Esophagus (tissue), 2 donors: Measurements from ENCODE around the gene GAL3ST2. TPM values are rescaled to one million over a fixed set of nuclear protein-coding genes. Genes with fewer than 3 reads are reported as not detected.

ENCODE experiments used
- H3K27ac ChIP-seq, 2 donors: one replicate each; pipeline ENCODE4 v1.5.1; 2013; ENCODE audit warnings: low read depth in 2 of 2, mild to moderate bottlenecking in 2 of 2, inconsistent platforms in 1 of 2, low read length in 1 of 2, moderate library complexity in 1 of 2
- H3K27me3 ChIP-seq, 2 donors: one replicate each; pipeline ENCODE4 v1.6.1; 2013; ENCODE audit warnings: low read length in 2 of 2, control low read depth in 1 of 2, mild to moderate bottlenecking in 1 of 2; ENCODE audit not compliant: insufficient read depth in 2 of 2, control insufficient read depth in 1 of 2
- H3K36me3 ChIP-seq, 2 donors: one replicate each; pipeline ENCODE4 v1.6.1; 2013; ENCODE audit warnings: low read length in 1 of 2; ENCODE audit not compliant: control insufficient read depth in 2 of 2, insufficient read depth in 2 of 2
- H3K4me1 ChIP-seq, 2 donors: one replicate each; pipeline ENCODE4 v1.6.1; 2013; ENCODE audit warnings: low read length in 1 of 2; ENCODE audit not compliant: control insufficient read depth in 2 of 2, insufficient read depth in 2 of 2
- H3K4me3 ChIP-seq, 2 donors: one replicate each; pipeline ENCODE4 v1.5.1; 2013; ENCODE audit warnings: low read length in 2 of 2, mild to moderate bottlenecking in 2 of 2, low read depth in 1 of 2, moderate library complexity in 1 of 2
- H3K9me3 ChIP-seq, 2 donors: one replicate each; pipeline ENCODE4 v1.6.1; 2013; ENCODE audit warnings: mild to moderate bottlenecking in 2 of 2, low read depth in 1 of 2, low read length in 1 of 2, moderate library complexity in 1 of 2; ENCODE audit not compliant: control insufficient read depth in 2 of 2, insufficient read depth in 1 of 2
- WGBS, 2 donors: extraction: QIAGEN DNeasy Blood & Tissue Kit; methylation state at CpG; one replicate each; pipeline ENCODE4 v1.1.7; 2013; 5-methylcytosine and 5-hydroxymethylcytosine counted together
- polyA plus RNA-seq, 2 donors: library from polyadenylated mRNA; stranded (reverse); fragments of 200-250 nt; gene quantifications; one replicate each; pipeline ENCODE4 v1.2.3, GENCODE V29; 2013
- donor health status: healthy with polysubstance abuse.
- donor health status: Bipolar disorder and iron deficiency.

GAL3ST2 gene
- polyA plus RNA-seq, 2 donors, result 0.02 to 0.10 TPM

DNA sequence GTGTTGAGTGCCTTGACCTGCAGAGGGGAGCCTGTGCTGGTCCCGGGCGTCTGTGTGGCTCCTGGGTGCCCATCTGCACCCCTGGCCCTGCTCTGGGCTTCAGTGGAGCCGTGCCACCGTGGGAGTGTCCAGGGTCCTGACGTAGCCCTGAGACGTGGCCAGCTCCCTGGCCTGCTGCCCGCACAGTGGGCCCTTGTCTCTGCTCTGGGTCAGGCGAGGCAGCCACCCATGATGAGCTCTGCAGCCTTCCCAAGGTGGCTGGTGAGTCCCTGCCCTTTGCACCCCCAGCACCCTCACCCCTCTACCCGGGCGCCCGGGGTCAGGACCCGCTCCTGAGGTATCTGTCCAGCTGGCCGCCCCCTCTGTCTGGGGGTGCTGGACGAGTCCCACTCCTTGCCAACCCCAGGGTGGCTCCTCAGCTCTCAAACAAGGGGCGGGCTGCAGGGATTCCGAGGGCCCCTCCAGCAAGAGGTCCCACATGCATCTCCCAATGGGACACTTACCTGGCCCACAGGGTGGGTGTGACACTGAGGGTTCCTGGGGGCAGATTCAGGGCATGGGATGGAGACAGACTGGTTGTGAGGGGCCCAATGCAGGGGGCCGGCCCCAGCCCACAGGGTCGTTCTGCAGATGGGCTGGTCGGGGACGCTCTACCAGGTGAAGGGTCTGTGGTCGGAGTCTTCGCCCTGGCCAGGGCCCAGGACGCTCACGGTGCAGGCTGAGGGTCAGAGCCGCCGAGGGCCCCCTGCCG lies 34.8 kb downstream of the GAL3ST2 start:
- Histone ChIP-seq H3K9me3 (no peaks in the 10 kb centered on the region), H3K4me3 (no peak overlapping the region), H3K27ac (no peak overlapping the region), H3K36me3 (no peaks in the 10 kb centered on the region), H3K27me3 (no peaks in the 10 kb centered on the region), H3K4me1 (peaks cover 0 to 2% of the 10 kb centered on the region in 2 donors)
- 83 to 84% methylated on average over 27 of the region's 27 CpGs for WGBS, 2 donors

DNA sequence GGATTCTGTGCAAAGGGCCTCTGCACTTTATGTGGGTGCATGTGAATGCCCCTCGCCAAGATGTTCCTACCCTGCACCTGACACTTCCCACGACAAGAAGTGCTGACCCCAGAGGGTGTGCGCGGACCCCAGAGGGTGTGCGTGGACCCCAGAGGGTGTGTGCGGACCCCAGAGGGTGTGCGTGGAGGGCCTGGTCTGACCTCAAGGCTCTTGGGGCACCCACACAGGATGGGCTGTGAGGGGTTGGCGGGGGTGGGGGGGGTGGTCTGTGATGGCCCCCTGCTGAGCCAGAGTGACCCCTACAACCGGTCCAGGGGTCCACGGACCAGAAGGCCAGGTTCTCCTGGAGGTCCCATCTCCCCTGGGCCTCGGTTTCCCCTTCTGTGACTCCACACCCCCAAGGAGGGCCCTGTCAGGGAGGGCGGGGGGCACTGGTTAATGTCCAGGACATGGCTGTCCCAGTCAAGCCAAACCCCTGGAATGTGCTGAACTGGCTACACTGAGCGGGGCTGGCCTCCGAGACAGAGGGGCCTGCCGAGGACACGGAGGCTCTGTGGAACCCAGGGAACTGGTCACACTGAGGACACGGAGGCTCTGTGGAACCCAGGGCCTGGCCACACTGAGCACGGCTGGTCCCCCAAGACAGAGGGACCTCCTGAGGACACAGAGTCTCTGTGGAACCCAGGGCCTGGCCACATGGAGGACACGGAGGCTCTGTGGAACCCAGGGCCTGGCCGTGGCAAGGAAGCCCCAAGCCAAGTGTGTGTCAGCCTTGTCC lies 35.5 kb downstream of the GAL3ST2 start:
- H3K27ac ChIP-seq, result no peak overlapping the region
- H3K9me3 ChIP-seq, result no peaks in the 10 kb centered on the region
- peaks cover 0 to 2% of the 10 kb centered on the region in 2 donors for H3K4me1 ChIP-seq
- no peaks in the 10 kb centered on the region for H3K27me3 ChIP-seq
- WGBS, 2 donors, result 80 to 85% methylated on average over 20 of the region's 20 CpGs
- H3K4me3 ChIP-seq, result no peak overlapping the region
- H3K36me3 ChIP-seq, result no peaks in the 10 kb centered on the region

GRCh38 chr2:241812730-241813643 lies 36.4 kb downstream of the GAL3ST2 start:
- no peaks in the 10 kb centered on the region for H3K36me3 ChIP-seq
- H3K27me3 ChIP-seq, result no peaks in the 10 kb centered on the region
- no peak overlapping the region for H3K4me3 ChIP-seq
- H3K27ac ChIP-seq, result no peak overlapping the region
- WGBS, 2 donors, result 83 to 88% methylated on average over 38 to 40 of the region's 40 CpGs
- no peaks in the 10 kb centered on the region for H3K9me3 ChIP-seq
- H3K4me1 ChIP-seq, result peaks cover 0 to 2% of the 10 kb centered on the region in 2 donors

DNA sequence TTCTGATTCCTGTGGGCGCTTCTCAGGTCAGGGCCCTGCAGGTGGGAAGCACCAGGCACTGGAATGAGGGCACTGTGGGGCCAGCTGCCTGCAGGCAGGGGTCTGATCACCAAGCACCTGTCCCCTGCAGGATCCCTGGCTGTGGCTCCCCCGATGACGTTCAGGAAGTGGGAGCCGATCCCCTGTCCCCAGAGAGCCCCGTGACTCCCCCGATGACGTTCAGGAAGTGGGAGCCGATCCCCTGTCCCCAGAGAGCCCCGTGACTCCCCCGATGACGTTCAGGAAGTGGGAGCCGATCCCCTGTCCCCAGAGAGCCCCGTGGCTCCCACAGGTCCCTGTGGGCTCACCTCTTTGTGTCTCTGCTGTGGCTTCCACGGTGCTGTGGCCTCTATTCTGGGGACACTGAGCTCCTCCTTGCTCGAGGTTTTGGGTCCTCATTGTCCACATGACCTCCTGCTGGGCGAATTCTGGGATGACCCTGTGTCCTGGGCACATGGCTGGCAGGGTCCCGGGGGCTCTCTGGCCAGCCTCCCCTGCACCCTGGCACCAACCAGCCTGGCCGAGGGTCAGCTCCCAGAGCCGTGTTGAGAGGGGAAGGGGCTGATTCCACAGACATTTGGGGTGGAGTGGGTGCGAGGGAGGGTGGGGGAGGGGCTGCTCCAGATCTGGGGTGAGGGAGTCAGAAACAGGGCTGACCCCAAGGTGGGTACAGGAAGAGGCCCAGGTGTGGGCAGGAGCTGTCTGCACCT lies 37.2 kb downstream of the GAL3ST2 start:
- no peak overlapping the region for H3K4me3 ChIP-seq
- H3K9me3 ChIP-seq, result no peaks in the 10 kb centered on the region
- WGBS, 2 donors, result 54 to 69% methylated on average over 19 to 20 of the region's 20 CpGs
- no peak overlapping the region for H3K27ac ChIP-seq
- peaks cover 0 to 2% of the 10 kb centered on the region in 2 donors for H3K4me1 ChIP-seq
- no peaks in the 10 kb centered on the region for H3K27me3 ChIP-seq
- no peaks in the 10 kb centered on the region for H3K36me3 ChIP-seq

- Histone ChIP-seq H3K4me1 (peaks cover 0 to 2% of the 10 kb centered on the region in 2 donors), H3K27me3 (no peaks in the 10 kb centered on the region), H3K4me3 (no peak overlapping the region), H3K27ac (no peak overlapping the region), H3K36me3 (no peaks in the 10 kb centered on the region), H3K9me3 (no peaks in the 10 kb centered on the region)
- WGBS, 2 donors, result 86% methylated on average over 14 to 17 of the region's 17 CpGs
Measured at GRCh38 chr2:241814393-241814642, 37.7 kb downstream of the GAL3ST2 start.

GRCh38 chr2:241814643-241815476 lies 38.2 kb downstream of the GAL3ST2 start:
- H3K27me3 ChIP-seq, result no peaks in the 10 kb centered on the region
- H3K9me3 ChIP-seq, result no peaks in the 10 kb centered on the region
- H3K27ac ChIP-seq, result no peak overlapping the region
- H3K4me1 ChIP-seq, result peaks cover 0 to 2% of the 10 kb centered on the region in 2 donors
- WGBS, 2 donors, result 79 to 87% methylated on average over 52 of the region's 52 CpGs
- H3K4me3 ChIP-seq, result no peak overlapping the region
- no peaks in the 10 kb centered on the region for H3K36me3 ChIP-seq

- no peaks in the 10 kb centered on the region for H3K27me3 ChIP-seq
- no peaks in the 10 kb centered on the region for H3K36me3 ChIP-seq
- H3K9me3 ChIP-seq, result no peaks in the 10 kb centered on the region
- no peak overlapping the region for H3K4me3 ChIP-seq
- WGBS, 2 donors, result 76 to 78% methylated on average over 45 to 48 of the region's 48 CpGs
- no peak overlapping the region for H3K27ac ChIP-seq
- peaks cover 0 to 2% of the 10 kb centered on the region in 2 donors for H3K4me1 ChIP-seq
Measured at GRCh38 chr2:241815477-241816430, 39.1 kb downstream of the GAL3ST2 start.
